Esophagus squamous epithelium (tissue), 4 donors: Measurements from ENCODE around the gene KATNIP.

Experiments used
- POLR2A ChIP-seq, 4 donors: fragments of 450-650 bp; IDR thresholded peaks; one replicate each; pipeline ENCODE4 v1.6.1; 2017; ENCODE audit warnings: antibody characterized with exemption in 4 of 4, mild to moderate bottlenecking in 4 of 4, moderate library complexity in 3 of 4
- TF ChIP-seq, protein P1 (sequence below), 6 experiments: fragments of 450-650 bp in 4 of 6; fragments of 200-600 bp in 2 of 6; sonication (generic) in 2 of 6; IDR thresholded peaks; one replicate each; pipeline ENCODE4 v1.5.1; 2016 to 2019; ENCODE audit warnings: antibody characterized with exemption in 6 of 6, mild to moderate bottlenecking in 4 of 6, moderate library complexity in 4 of 6

- TF ChIP-seq, protein P1, sequence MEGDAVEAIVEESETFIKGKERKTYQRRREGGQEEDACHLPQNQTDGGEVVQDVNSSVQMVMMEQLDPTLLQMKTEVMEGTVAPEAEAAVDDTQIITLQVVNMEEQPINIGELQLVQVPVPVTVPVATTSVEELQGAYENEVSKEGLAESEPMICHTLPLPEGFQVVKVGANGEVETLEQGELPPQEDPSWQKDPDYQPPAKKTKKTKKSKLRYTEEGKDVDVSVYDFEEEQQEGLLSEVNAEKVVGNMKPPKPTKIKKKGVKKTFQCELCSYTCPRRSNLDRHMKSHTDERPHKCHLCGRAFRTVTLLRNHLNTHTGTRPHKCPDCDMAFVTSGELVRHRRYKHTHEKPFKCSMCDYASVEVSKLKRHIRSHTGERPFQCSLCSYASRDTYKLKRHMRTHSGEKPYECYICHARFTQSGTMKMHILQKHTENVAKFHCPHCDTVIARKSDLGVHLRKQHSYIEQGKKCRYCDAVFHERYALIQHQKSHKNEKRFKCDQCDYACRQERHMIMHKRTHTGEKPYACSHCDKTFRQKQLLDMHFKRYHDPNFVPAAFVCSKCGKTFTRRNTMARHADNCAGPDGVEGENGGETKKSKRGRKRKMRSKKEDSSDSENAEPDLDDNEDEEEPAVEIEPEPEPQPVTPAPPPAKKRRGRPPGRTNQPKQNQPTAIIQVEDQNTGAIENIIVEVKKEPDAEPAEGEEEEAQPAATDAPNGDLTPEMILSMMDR (IDR thresholded peaks at IDR 0.05), result no peak
- TF ChIP-seq POLR2A (IDR thresholded peaks at IDR 0.05), result no peak
These were observed 46.0 kb downstream of the KATNIP start for GRCh38 chr16:27595993-27596392.
